ENCODE data around the gene CNRIP1. TPM values are rescaled to one million over a fixed set of nuclear protein-coding genes. Genes with fewer than 3 reads are reported as not detected.

The CNRIP1 gene
- total RNA-seq, 4 donors from 2014 or later, result 22.2 to 48.1 (median 39.0) TPM

DNA sequence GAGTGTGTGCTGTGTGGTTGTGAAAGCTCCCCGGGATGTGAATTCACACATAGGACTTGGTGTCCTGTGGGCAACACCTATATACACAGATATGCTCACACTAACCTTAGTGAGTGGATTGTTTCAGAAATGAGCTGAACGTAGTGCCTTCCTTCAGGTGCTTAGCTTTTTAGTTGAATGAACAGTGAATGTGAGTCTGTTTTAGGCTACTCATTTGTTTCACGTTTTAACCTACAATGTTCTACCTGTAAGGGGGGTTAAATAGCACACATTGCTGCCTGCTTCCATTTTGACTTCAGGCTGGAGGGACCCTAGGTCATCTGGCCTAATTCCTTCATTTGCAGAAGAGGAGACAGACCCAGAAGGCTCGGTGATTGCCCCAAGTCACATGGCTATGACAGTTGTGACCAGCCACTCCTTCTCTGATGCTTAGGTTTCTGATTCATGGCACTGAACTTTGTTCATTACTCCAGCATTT lies 46.4 kb upstream of the CNRIP1 start:
- ATAC-seq, result no peak
- TF ChIP-seq POLR2A (IDR thresholded peaks at IDR 0.05) (no peak), POLR2AphosphoS5 (IDR thresholded peaks at IDR 0.05) (no peak), CTCF (IDR thresholded peaks at IDR 0.05) (no peak), EP300 (IDR thresholded peaks at IDR 0.05) (no peak)
- Histone ChIP-seq H3K27ac (no peak overlapping the region), H3K4me3 (peak overlapping the region in 1 of 2 donors; percentile 33), H3K9me3 (no peaks in the 10 kb centered on the region), H3K27me3 (no peaks in the 10 kb centered on the region), H3K4me1 (peaks cover 0 to 24% (median 0%) of the 10 kb centered on the region in 3 donors), H3K36me3 (no peaks in the 10 kb centered on the region)
- 53 to 96% methylated on average over 4 of the region's 4 CpGs for WGBS, 2 donors (ENCODE audit: low coverage in 1 of 2)

DNA sequence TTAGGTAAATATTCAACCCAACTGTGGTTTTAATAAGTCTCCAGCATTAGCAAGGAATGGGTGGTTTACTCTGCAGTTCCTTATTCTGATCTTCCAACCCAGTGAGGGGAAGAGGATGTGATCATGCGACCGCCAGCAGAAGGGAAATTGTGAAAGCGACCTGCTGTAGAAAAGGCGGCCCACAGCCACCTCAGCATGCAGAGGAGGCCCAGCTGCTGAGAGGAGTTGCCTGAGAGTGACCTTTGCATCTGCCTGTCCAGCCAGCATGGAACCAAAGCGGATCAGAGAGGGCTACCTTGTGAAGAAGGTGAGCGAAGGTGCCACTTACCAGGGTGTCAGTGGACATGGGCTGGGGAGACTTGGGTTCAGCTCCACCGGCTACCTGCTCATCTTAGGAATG lies 45.3 kb upstream of the CNRIP1 start, which contains the start of gene PLEK:
Gene PLEK, plus strand, starts transcription at position 196 of the 400 bp plus-strand sequence. Its CDS starts 70 bp downstream, at position 266.
- Histone ChIP-seq H3K27ac (peak within 1 kb of the TSS in 1 of 4 donors; percentile 25), H3K9me3 (no peaks in the 10 kb centered on the region)
- whole genome bisulfite sequencing, 2 donors (ENCODE audit: low coverage in 1 of 2), result 81 to 93% methylated on average over 4 to 6 of the region's 7 CpGs

GRCh38 chr2:68363721-68364120 lies 44.0 kb upstream of the CNRIP1 start:
- Histone ChIP-seq H3K9me3 (no peaks in the 10 kb centered on the region), H3K36me3 (no peaks in the 10 kb centered on the region), H3K27ac (no peak overlapping the region), H3K4me1 (peaks cover 0 to 20% (median 0%) of the 10 kb centered on the region in 3 donors), H3K4me3 (no peak overlapping the region), H3K27me3 (no peaks in the 10 kb centered on the region)
- 80 to 90% methylated on average over 4 of the region's 4 CpGs for WGBS, 2 donors (ENCODE audit: low coverage in 1 of 2)
- no peak for ATAC-seq
- TF ChIP-seq POLR2AphosphoS5 (IDR thresholded peaks at IDR 0.05), result no peak
- TF ChIP-seq EP300 (IDR thresholded peaks at IDR 0.05), result no peak
- TF ChIP-seq POLR2A (IDR thresholded peaks at IDR 0.05), result no peak
- no peak for TF ChIP-seq CTCF (IDR thresholded peaks at IDR 0.05)

More for the DNA sequence above, 45.3 kb upstream of the CNRIP1 start, which contains the start of gene PLEK:
- ATAC-seq, result peak; percentile 53
- H3K4me1 ChIP-seq, result peaks cover 0 to 24% (median 0%) of the 10 kb centered on the region in 3 donors
- no peak for TF ChIP-seq EP300 (IDR thresholded peaks at IDR 0.05)
- TF ChIP-seq CTCF (IDR thresholded peaks at IDR 0.05), result no peak
- TF ChIP-seq POLR2AphosphoS5 (IDR thresholded peaks at IDR 0.05), result no peak
- TF ChIP-seq POLR2A (IDR thresholded peaks at IDR 0.05), result peak; percentile 38 to 51
- H3K36me3 ChIP-seq, result no peaks in the 10 kb centered on the region
- no peaks in the 10 kb centered on the region for H3K27me3 ChIP-seq
- H3K4me3 ChIP-seq, result peak within 1 kb of the TSS in 1 of 2 donors; percentile 33

DNA sequence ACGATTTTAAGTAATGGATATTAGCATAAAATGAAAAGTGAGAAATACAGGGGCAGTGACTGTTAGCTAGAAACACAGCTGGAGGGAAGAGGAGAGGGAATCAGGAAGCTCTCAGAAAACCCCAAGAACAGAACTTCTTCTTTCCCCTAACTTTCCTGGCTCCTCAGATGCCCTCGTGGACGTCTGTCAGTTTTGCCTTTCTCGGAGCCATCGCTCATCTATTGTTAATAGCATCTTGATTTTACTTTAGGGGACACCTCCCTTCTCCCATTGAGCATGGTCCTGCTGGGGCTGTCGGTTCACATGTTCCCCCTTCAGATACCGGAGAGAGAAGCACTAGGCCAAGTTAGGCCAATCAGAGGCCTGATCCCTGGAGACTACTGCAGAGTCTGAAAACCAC lies 43.0 kb upstream of the CNRIP1 start:
- no peaks in the 10 kb centered on the region for H3K9me3 ChIP-seq
- no peaks in the 10 kb centered on the region for H3K36me3 ChIP-seq
- WGBS, 2 donors (ENCODE audit: low coverage in 1 of 2), result 82 to 100% methylated on average over 3 to 6 of the region's 7 CpGs
- no peak for TF ChIP-seq POLR2A (IDR thresholded peaks at IDR 0.05)
- no peak for TF ChIP-seq CTCF (IDR thresholded peaks at IDR 0.05)
- TF ChIP-seq EP300 (IDR thresholded peaks at IDR 0.05), result no peak
- no peak for TF ChIP-seq POLR2AphosphoS5 (IDR thresholded peaks at IDR 0.05)
- no peak for ATAC-seq
- H3K4me1 ChIP-seq, result peaks cover 0 to 11% (median 0%) of the 10 kb centered on the region in 3 donors
- no peak overlapping the region for H3K27ac ChIP-seq
- no peak overlapping the region for H3K4me3 ChIP-seq
- H3K27me3 ChIP-seq, result no peaks in the 10 kb centered on the region

DNA sequence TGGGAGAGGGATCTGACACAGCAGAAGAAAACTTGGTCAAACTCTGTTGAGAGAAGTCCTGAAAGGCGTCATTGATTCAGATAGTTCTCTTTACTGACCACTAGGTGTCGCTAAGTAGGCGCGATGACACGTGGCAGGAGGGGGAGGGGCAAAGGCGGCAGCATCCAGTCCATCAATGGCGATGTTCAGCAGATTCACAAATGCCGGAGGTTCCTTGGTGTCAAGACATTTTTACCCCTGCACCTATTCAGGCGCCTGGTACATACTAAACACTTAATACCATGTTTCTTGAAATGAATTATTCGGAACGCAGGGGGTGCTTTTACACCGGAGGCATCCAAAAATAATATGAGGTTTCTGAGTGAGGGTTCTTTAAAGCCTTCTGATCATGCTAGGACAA lies 42.3 kb upstream of the CNRIP1 start:
- H3K27ac ChIP-seq, result no peak overlapping the region
- H3K27me3 ChIP-seq, result no peaks in the 10 kb centered on the region
- H3K9me3 ChIP-seq, result no peaks in the 10 kb centered on the region
- peaks cover 0 to 7% (median 0%) of the 10 kb centered on the region in 3 donors for H3K4me1 ChIP-seq
- ATAC-seq, result peak; percentile 66
- no peak overlapping the region for H3K4me3 ChIP-seq
- TF ChIP-seq POLR2A (IDR thresholded peaks at IDR 0.05) (no peak), CTCF (IDR thresholded peaks at IDR 0.05) (peak; percentile 59 to 87 (median 74))
- 0 to 38% methylated on average over 4 to 12 of the region's 12 CpGs for WGBS, 2 donors (ENCODE audit: low coverage in 1 of 2)
- H3K36me3 ChIP-seq, result no peaks in the 10 kb centered on the region

Data from gastroesophageal sphincter (tissue), 4 donors.